Stimulated activated naive CD8-positive, alpha-beta T cell treated with anti-CD3 and anti-CD28 coated beads, Interleukin-15, amount 100 ng/mL, for 72 hours (primary cell): ENCODE results near the gene DDR1.
"Not testable (repeated sequence)": the region's sequence is repeated elsewhere in the genome, so short reads cannot be mapped to it uniquely, and the experiment has no call there.

ENCODE experiments used
- ATAC-seq: fragments of 150-1000 bp; cut with Tn5 transposase; 2 replicates; pipeline ENCODE4 v1.10.0; 2021; ENCODE audit warnings: mild to moderate bottlenecking, moderate library complexity
- DNase-seq, 2 donors: peaks; one replicate each; pipeline ENCODE4 v3.0.0; 2021 to 2022
- H3K27ac Mint-ChIP-seq, 2 donors: one replicate each; pipeline ENCODE4 v1.8.0; 2022; ENCODE audit warnings: mild to moderate bottlenecking in 2 of 2, mixed read lengths in 2 of 2, moderate library complexity in 2 of 2
- H3K27me3 Mint-ChIP-seq: one replicate; pipeline ENCODE4 v1.8.0; 2022; ENCODE audit warnings: mixed read lengths
- H3K4me1 Mint-ChIP-seq: one replicate; pipeline ENCODE4 v1.8.0; 2022; ENCODE audit warnings: mild to moderate bottlenecking, mixed read lengths
- H3K4me3 Mint-ChIP-seq, 2 donors: one replicate each; pipeline ENCODE4 v1.8.0; 2022; ENCODE audit warnings: mild to moderate bottlenecking in 2 of 2, mixed read lengths in 2 of 2, moderate library complexity in 1 of 2
- H3K9me3 Mint-ChIP-seq, 2 donors: one replicate each; pipeline ENCODE4 v1.8.0; 2022; ENCODE audit warnings: mixed read lengths in 2 of 2

The DDR1 gene

GRCh38 chr6:30912746-30913520 is 28.6 kb downstream of the DDR1 start:
- DNase-seq (no peak), ATAC-seq (no peak)
- no peaks in the 10 kb centered on the region for H3K27me3 Mint-ChIP-seq
- peak overlapping the region; percentile 88 to 97 for H3K4me3 Mint-ChIP-seq
- H3K27ac Mint-ChIP-seq = no peak overlapping the region
- H3K9me3 Mint-ChIP-seq = no peaks in the 10 kb centered on the region
- peaks cover 72% of the 10 kb centered on the region for H3K4me1 Mint-ChIP-seq

GRCh38 chr6:30913721-30914075 is 29.4 kb downstream of the DDR1 start:
- peak overlapping the region; percentile 74 to 95 for H3K27ac Mint-ChIP-seq
- ATAC-seq (no peak), DNase-seq (no peak)
- H3K4me3 Mint-ChIP-seq = peak overlapping the region; percentile 88 to 97
- no peaks in the 10 kb centered on the region for H3K9me3 Mint-ChIP-seq
- peaks cover 69% of the 10 kb centered on the region for H3K4me1 Mint-ChIP-seq
- no peaks in the 10 kb centered on the region for H3K27me3 Mint-ChIP-seq

- peak; percentile 96 for ATAC-seq
- Mint-ChIP-seq H3K27ac (peak within 1 kb of the TSS; percentile 74 to 95), H3K4me3 (peak within 1 kb of the TSS; percentile 88 to 97), H3K27me3 (no peaks in the 10 kb centered on the region), H3K4me1 (peaks cover 63% of the 10 kb centered on the region), H3K9me3 (no peaks in the 10 kb centered on the region)
- DNase-seq = peak; percentile 90 to 91
Observed at GRCh38 chr6:30914076-30914853, 29.9 kb downstream of the DDR1 start, which contains the start of gene VARS2. VARS2 (plus strand) TSS chr6:30914238; CDS start chr6:30914837, 599 bp downstream.

- Mint-ChIP-seq H3K9me3 (no peaks in the 10 kb centered on the region), H3K27me3 (no peaks in the 10 kb centered on the region)
Observed at GRCh38 chr6:30914854-30915590, 30.7 kb downstream of the DDR1 start.

GRCh38 chr6:30915591-30915946 is 31.2 kb downstream of the DDR1 start:
- peak overlapping the region; percentile 86 to 87 for H3K27ac Mint-ChIP-seq
- H3K27me3 Mint-ChIP-seq = no peaks in the 10 kb centered on the region
- H3K4me1 Mint-ChIP-seq = peaks cover 57% of the 10 kb centered on the region
- peak overlapping the region; percentile 88 to 97 for H3K4me3 Mint-ChIP-seq
- DNase-seq (peak in 1 of 2 donors; percentile 29), ATAC-seq (no peak)
- H3K9me3 Mint-ChIP-seq = no peaks in the 10 kb centered on the region

More at GRCh38 chr6:30914854-30915590, 30.7 kb downstream of the DDR1 start:
- DNase-seq = peak; percentile 14 to 23
- ATAC-seq = no peak
- Mint-ChIP-seq H3K27ac (peak overlapping the region in 1 of 2 donors; percentile 95), H3K4me1 (peaks cover 59% of the 10 kb centered on the region), H3K4me3 (peak overlapping the region; percentile 88 to 97)

- H3K9me3 Mint-ChIP-seq = no peaks in the 10 kb centered on the region
- DNase-seq (no peak), ATAC-seq (no peak)
- H3K4me3 Mint-ChIP-seq = no peak overlapping the region
- H3K4me1 Mint-ChIP-seq = peaks cover 49% of the 10 kb centered on the region
- H3K27me3 Mint-ChIP-seq = no peaks in the 10 kb centered on the region
- H3K27ac Mint-ChIP-seq = peak overlapping the region; percentile 8 to 18
Observed at GRCh38 chr6:30917041-30917440, 32.7 kb downstream of the DDR1 start.

GRCh38 chr6:30917487-30917886 is 33.2 kb downstream of the DDR1 start:
- ATAC-seq = no peak
- no peak overlapping the region for H3K4me3 Mint-ChIP-seq
- no peak for DNase-seq
- H3K27me3 Mint-ChIP-seq = no peaks in the 10 kb centered on the region
- H3K27ac Mint-ChIP-seq = no peak overlapping the region
- H3K9me3 Mint-ChIP-seq = no peaks in the 10 kb centered on the region
- peaks cover 49% of the 10 kb centered on the region for H3K4me1 Mint-ChIP-seq

- no peaks in the 10 kb centered on the region for H3K27me3 Mint-ChIP-seq
- no peaks in the 10 kb centered on the region for H3K9me3 Mint-ChIP-seq
- ATAC-seq (no peak), DNase-seq (no peak)
- no peak overlapping the region for H3K27ac Mint-ChIP-seq
- peaks cover 38% of the 10 kb centered on the region for H3K4me1 Mint-ChIP-seq
- no peak overlapping the region for H3K4me3 Mint-ChIP-seq
Observed at GRCh38 chr6:30918670-30919069, 34.4 kb downstream of the DDR1 start.

GRCh38 chr6:30922447-30922852 is 38.1 kb downstream of the DDR1 start:
- Mint-ChIP-seq H3K4me1 (peaks cover 7% of the 10 kb centered on the region), H3K9me3 (no peaks in the 10 kb centered on the region), H3K4me3 (no peak overlapping the region), H3K27me3 (no peaks in the 10 kb centered on the region), H3K27ac (no peak overlapping the region)
- ATAC-seq (no peak), DNase-seq (no peak)

- peaks cover 0 to 12% of the 10 kb centered on the region in 2 donors for H3K9me3 Mint-ChIP-seq
- H3K4me1 Mint-ChIP-seq = not testable (repeated sequence)
Observed at GRCh38 chr6:30924040-30924627, 39.8 kb downstream of the DDR1 start.

GRCh38 chr6:30926644-30927043 is 42.3 kb downstream of the DDR1 start:
- no peak for ATAC-seq
- H3K4me1 Mint-ChIP-seq = no peaks in the 10 kb centered on the region
- H3K9me3 Mint-ChIP-seq = peaks cover 0 to 12% of the 10 kb centered on the region in 2 donors
- H3K27ac Mint-ChIP-seq = no peak overlapping the region
- no peaks in the 10 kb centered on the region for H3K27me3 Mint-ChIP-seq
- no peak overlapping the region for H3K4me3 Mint-ChIP-seq
- DNase-seq = no peak

More at GRCh38 chr6:30924040-30924627, 39.8 kb downstream of the DDR1 start:
- not testable (repeated sequence) for ATAC-seq, DNase-seq, H3K27me3 Mint-ChIP-seq, H3K4me3 Mint-ChIP-seq, H3K27ac Mint-ChIP-seq

- not testable (repeated sequence) for DNase-seq, H3K4me3 Mint-ChIP-seq, H3K27ac Mint-ChIP-seq, H3K4me1 Mint-ChIP-seq, H3K27me3 Mint-ChIP-seq, ATAC-seq
- peaks cover 0 to 12% of the 10 kb centered on the region in 2 donors for H3K9me3 Mint-ChIP-seq
Observed at GRCh38 chr6:30927080-30927479, 42.8 kb downstream of the DDR1 start.

- Mint-ChIP-seq H3K27me3 (no peaks in the 10 kb centered on the region), H3K4me3 (no peak overlapping the region), H3K27ac (no peak overlapping the region), H3K4me1 (no peaks in the 10 kb centered on the region), H3K9me3 (peaks cover 0 to 12% of the 10 kb centered on the region in 2 donors)
- ATAC-seq (no peak), DNase-seq (no peak)
Observed at GRCh38 chr6:30928677-30929076, 44.4 kb downstream of the DDR1 start.

GRCh38 chr6:30930506-30930905 is 46.2 kb downstream of the DDR1 start:
- ATAC-seq = no peak
- no peaks in the 10 kb centered on the region for H3K4me1 Mint-ChIP-seq
- no peak for DNase-seq
- peaks cover 0 to 12% of the 10 kb centered on the region in 2 donors for H3K9me3 Mint-ChIP-seq
- no peak overlapping the region for H3K27ac Mint-ChIP-seq
- no peaks in the 10 kb centered on the region for H3K27me3 Mint-ChIP-seq
- no peak overlapping the region for H3K4me3 Mint-ChIP-seq

GRCh38 chr6:30931272-30931671 is 47.0 kb downstream of the DDR1 start:
- Mint-ChIP-seq H3K9me3 (peaks cover 0 to 12% of the 10 kb centered on the region in 2 donors), H3K4me3 (no peak overlapping the region), H3K4me1 (no peaks in the 10 kb centered on the region), H3K27ac (no peak overlapping the region), H3K27me3 (peaks cover under 1% of the 10 kb centered on the region)
- DNase-seq (no peak), ATAC-seq (no peak)
